Measurements from ENCODE around the gene CST9L. TPM values are rescaled to one million over a fixed set of nuclear protein-coding genes. Genes with fewer than 3 reads are reported as not detected.

Gene CST9L
- total and polyA plus RNA-seq, 2 of the 13 experiments (the other 11 are each of a cell fraction or from before 2014, with no cell fraction given): 0.15 TPM; not detected in 1

DNA sequence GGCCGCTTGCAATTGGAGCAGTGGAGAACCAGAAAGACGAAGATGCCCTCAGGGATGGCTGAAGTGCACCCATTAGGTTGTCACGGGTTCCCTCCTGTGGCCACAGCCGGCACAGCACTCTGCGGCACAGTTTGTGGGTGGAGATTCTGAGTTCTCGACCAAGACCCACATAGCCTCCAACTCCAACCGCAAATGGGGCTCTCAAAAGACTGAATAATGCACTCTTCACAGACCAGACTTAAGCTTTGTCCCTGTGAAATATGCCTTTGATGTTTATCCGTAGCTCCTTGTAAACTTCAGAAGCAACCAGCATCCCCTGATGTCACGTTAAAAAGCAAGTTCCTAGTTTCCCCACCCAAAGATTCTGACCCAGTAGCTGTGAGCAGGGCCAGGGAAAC, 38.4 kb upstream of the CST9L start (continued):
- TF ChIP-seq MAF1 (CRISPR knock-in tag; IDR thresholded peaks at IDR 0.05; ENCODE audit: borderline replicate concordance): 0 out of 2 replicates have a peak, but pooled peaks have one; percentile 64
- TF ChIP-seq ZNF605 (CRISPR knock-in tag; IDR thresholded peaks at IDR 0.05): 0 out of 2 replicates have a peak, but pooled peaks have one; percentile 16
- peak; percentile 83; the same call in 1 of the 2 replicates for TF ChIP-seq ZNF567 (CRISPR knock-in tag; IDR thresholded peaks at IDR 0.05; ENCODE audit: borderline replicate concordance)
- TF ChIP-seq, protein P1, sequence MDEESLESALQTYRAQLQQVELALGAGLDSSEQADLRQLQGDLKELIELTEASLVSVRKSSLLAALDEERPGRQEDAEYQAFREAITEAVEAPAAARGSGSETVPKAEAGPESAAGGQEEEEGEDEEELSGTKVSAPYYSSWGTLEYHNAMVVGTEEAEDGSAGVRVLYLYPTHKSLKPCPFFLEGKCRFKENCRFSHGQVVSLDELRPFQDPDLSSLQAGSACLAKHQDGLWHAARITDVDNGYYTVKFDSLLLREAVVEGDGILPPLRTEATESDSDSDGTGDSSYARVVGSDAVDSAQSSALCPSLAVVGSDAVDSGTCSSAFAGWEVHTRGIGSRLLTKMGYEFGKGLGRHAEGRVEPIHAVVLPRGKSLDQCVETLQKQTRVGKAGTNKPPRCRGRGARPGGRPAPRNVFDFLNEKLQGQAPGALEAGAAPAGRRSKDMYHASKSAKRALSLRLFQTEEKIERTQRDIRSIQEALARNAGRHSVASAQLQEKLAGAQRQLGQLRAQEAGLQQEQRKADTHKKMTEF (CRISPR knock-in tag; IDR thresholded peaks at IDR 0.05): 0 out of 2 replicates have a peak, but pooled peaks have one; percentile 42
- no peak for TF ChIP-seq TAF15 (IDR thresholded peaks at IDR 0.05; ENCODE audit: low read depth, low read length, poor library complexity, severe bottlenecking)
- TF ChIP-seq, protein P2, sequence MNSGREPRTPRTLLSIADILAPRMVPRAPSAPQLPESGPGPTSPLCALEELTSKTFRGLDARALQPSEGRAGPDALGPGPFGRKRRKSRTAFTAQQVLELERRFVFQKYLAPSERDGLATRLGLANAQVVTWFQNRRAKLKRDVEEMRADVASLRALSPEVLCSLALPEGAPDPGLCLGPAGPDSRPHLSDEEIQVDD (CRISPR knock-in tag; IDR thresholded peaks at IDR 0.05; ENCODE audit: borderline replicate concordance): 0 out of 2 replicates have a peak, but pooled peaks have one; percentile 62
- no peak for TF ChIP-seq EZH2 (conservative IDR thresholded peaks at IDR 0.05; ENCODE audit: low read depth, low read length)
- no peak for TF ChIP-seq ZNF589 (CRISPR knock-in tag; conservative IDR thresholded peaks at IDR 0.05)
- no peak for TF ChIP-seq SOX13 (IDR thresholded peaks at IDR 0.05)
- TF ChIP-seq SOX13 (CRISPR knock-in tag; conservative IDR thresholded peaks at IDR 0.05 in 1 of 2, IDR thresholded peaks at IDR 0.05 in 1 of 2): 0 out of 4 replicates have a peak, but pooled peaks of 1 of the 2 experiments have one; percentile 18
- no peak for TF ChIP-seq ZFP62 (CRISPR knock-in tag; IDR thresholded peaks at IDR 0.05)
- 0 out of 2 replicates have a peak, but pooled peaks have one; percentile 7 for TF ChIP-seq FOSL1 (CRISPR knock-in tag; IDR thresholded peaks at IDR 0.05; ENCODE audit: borderline replicate concordance)
- no peak; the same call in 1 of the 2 replicates for TF ChIP-seq ZNF724P (CRISPR knock-in tag; IDR thresholded peaks at IDR 0.05; ENCODE audit: borderline replicate concordance)
- TF ChIP-seq ZNF430 (CRISPR knock-in tag; IDR thresholded peaks at IDR 0.05): 0 out of 2 replicates have a peak, but pooled peaks have one; percentile 23
- TF ChIP-seq, protein P3, sequence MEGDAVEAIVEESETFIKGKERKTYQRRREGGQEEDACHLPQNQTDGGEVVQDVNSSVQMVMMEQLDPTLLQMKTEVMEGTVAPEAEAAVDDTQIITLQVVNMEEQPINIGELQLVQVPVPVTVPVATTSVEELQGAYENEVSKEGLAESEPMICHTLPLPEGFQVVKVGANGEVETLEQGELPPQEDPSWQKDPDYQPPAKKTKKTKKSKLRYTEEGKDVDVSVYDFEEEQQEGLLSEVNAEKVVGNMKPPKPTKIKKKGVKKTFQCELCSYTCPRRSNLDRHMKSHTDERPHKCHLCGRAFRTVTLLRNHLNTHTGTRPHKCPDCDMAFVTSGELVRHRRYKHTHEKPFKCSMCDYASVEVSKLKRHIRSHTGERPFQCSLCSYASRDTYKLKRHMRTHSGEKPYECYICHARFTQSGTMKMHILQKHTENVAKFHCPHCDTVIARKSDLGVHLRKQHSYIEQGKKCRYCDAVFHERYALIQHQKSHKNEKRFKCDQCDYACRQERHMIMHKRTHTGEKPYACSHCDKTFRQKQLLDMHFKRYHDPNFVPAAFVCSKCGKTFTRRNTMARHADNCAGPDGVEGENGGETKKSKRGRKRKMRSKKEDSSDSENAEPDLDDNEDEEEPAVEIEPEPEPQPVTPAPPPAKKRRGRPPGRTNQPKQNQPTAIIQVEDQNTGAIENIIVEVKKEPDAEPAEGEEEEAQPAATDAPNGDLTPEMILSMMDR (CRISPR knock-in tag; IDR thresholded peaks at IDR 0.05): peak; percentile 99
- 0 out of 2 replicates have a peak, but pooled peaks have one; percentile 72 for TF ChIP-seq ZBTB20 (CRISPR knock-in tag; IDR thresholded peaks at IDR 0.05; ENCODE audit: borderline replicate concordance, low read depth)
- no peak for TF ChIP-seq MXD4 (CRISPR knock-in tag; IDR thresholded peaks at IDR 0.05)
- peak; percentile 53; the same call in 1 of the 2 replicates for TF ChIP-seq ZNF350 (CRISPR knock-in tag; IDR thresholded peaks at IDR 0.05; ENCODE audit: borderline replicate concordance, low read depth)
- 0 out of 2 replicates have a peak, but pooled peaks have one; percentile 65 for TF ChIP-seq MEF2D (CRISPR knock-in tag; IDR thresholded peaks at IDR 0.05)
- TF ChIP-seq, protein P4, sequence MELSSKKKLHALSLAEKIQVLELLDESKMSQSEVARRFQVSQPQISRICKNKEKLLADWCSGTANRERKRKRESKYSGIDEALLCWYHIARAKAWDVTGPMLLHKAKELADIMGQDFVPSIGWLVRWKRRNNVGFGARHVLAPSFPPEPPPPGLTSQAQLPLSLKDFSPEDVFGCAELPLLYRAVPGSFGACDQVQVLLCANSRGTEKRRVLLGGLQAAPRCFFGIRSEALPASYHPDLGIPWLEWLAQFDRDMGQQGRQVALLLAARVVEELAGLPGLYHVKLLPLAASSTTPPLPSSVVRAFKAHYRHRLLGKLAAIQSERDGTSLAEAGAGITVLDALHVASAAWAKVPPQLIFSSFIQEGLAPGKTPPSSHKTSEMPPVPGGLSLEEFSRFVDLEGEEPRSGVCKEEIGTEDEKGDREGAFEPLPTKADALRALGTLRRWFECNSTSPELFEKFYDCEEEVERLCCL (CRISPR knock-in tag; IDR thresholded peaks at IDR 0.05; ENCODE audit: borderline replicate concordance): no peak
- 0 out of 2 replicates have a peak, but pooled peaks have one; percentile 33 for TF ChIP-seq ELF3 (CRISPR knock-in tag; IDR thresholded peaks at IDR 0.05)
- no peak for TF ChIP-seq NCOA1 (CRISPR knock-in tag; IDR thresholded peaks at IDR 0.05)
- TF ChIP-seq SMC3 (IDR thresholded peaks at IDR 0.05; ENCODE audit: low read length): peak; percentile 99
- no peak for TF ChIP-seq CREM (IDR thresholded peaks at IDR 0.05)
- no peak for TF ChIP-seq CREM (CRISPR knock-in tag; IDR thresholded peaks at IDR 0.05)
